ENCODE data around the gene NUP188.

DNA sequence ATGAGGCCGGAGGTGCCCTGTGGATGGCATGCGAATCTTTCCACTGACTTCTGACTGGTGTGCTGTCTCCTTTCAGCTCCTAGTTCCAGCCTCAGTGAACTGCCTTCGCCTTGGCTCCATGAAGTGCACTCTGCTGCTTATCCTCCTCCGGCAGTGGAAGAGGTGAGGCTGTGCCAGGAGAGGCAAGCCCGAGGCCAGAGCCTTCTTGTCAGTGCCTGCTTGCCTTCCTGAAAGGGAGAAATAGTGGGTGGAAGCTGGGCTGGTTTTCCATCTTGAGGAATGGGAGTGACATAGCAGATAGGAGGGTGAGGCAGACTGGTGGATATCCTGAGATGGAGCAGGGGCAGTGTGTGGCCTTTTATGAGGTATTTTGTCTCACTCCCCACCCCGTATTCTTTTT is 51.0 kb downstream of the NUP188 start:
- TF ChIP-seq, protein P1, sequence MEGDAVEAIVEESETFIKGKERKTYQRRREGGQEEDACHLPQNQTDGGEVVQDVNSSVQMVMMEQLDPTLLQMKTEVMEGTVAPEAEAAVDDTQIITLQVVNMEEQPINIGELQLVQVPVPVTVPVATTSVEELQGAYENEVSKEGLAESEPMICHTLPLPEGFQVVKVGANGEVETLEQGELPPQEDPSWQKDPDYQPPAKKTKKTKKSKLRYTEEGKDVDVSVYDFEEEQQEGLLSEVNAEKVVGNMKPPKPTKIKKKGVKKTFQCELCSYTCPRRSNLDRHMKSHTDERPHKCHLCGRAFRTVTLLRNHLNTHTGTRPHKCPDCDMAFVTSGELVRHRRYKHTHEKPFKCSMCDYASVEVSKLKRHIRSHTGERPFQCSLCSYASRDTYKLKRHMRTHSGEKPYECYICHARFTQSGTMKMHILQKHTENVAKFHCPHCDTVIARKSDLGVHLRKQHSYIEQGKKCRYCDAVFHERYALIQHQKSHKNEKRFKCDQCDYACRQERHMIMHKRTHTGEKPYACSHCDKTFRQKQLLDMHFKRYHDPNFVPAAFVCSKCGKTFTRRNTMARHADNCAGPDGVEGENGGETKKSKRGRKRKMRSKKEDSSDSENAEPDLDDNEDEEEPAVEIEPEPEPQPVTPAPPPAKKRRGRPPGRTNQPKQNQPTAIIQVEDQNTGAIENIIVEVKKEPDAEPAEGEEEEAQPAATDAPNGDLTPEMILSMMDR (IDR thresholded peaks at IDR 0.05): no peak
- no peak for TF ChIP-seq POLR2A (IDR thresholded peaks at IDR 0.05)
- TF ChIP-seq POLR2AphosphoS5 (IDR thresholded peaks at IDR 0.05): no peak
